Measurements from ENCODE around the gene EEF1AKMT1.
"Not testable (repeated sequence)": the region's sequence is repeated elsewhere in the genome, so short reads cannot be mapped to it uniquely, and the experiment has no call there.

The EEF1AKMT1 gene

DNA sequence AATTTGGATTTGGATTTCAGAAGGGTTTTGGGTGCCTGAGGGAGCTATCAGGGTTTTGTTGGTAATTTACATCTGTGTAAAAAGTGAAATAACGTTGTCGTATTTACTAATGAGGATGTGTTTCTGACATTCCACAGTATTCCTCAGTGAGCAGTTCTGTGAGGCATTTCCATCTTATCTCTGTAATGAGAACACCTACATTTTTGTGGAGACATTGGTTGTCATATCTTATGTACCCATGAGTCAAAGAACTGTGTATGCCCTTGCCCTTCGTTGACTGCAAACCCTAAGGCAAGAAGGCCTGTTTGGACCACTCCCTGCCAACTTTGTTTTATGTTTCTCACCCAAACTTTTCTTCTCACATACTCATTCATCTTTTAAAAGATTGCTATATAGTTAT, 84.5 kb downstream of the EEF1AKMT1 start:
- no peak for DNase-seq

DNA sequence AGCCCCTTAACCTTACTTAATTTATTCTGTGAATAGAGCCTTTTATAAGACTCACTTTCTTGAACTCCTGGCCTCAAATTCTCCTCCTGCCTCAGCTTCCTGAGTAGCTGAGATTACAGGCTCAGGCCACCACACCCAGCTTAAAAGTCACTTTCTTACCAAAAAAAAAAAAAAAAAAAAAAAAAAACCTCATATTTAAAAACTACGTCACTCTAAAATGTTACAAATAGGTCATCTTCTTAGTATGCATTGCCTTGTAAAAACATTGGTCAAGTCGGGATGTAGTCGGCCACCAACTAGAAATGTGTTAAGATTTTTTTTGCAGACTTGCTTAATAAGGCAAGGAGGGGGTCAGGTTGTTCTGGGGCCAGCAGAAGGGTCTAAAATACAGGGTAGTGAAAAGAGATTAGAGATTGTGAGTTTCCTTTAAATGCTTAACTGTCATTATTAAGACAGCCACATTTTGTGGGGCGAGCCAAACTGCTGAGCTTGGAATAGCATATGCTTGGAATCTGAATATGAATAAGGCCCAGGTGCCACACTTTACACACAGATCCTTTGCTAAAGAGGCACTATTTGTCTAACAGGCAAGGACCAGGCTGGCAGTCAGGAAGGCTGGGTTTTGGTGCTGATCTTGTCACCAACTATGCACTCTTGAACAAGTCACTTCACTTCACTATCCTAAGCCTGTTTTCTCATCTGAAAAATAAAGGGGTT, 86.7 kb downstream of the EEF1AKMT1 start:
- DNase-seq = no peak

DNA sequence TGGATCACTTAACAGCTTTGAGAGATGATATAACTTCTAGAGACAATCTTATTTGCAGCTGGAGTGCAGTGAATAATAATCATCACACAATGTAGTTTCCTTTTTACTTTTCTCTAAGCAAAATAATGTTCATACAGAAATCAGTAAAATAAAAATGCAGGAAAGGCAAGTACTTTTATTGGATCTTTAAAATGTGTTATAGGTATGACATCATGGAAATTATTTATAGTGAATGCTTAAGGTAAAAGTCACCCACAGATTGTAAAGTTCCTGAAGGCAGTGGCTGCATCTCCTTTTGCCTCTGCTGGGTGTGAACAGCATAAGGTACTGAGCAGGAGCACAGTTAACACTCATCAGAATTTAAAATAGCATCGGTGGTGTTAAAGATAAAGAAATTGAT, 87.6 kb downstream of the EEF1AKMT1 start:
- no peak for DNase-seq

DNA sequence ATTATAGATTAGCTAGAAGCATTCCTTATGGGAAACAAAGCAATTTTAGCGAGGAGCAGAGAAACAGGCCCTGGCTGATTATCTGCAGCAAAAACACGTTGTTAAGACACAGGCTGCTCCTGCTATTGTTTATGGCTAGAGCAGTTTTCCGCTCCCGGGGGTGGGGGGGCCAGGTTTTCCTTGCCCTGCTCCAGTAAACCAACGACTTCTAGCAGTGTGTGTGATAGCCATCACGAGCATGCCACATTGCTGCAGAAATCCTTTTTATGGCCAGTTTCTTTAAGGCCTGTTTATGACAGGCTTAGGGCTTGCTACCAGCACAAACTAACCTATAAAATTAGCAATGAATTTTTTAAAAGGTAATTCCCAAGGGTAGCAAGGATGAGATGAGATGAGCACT, 88.7 kb downstream of the EEF1AKMT1 start:
- DNase-seq = no peak

DNA sequence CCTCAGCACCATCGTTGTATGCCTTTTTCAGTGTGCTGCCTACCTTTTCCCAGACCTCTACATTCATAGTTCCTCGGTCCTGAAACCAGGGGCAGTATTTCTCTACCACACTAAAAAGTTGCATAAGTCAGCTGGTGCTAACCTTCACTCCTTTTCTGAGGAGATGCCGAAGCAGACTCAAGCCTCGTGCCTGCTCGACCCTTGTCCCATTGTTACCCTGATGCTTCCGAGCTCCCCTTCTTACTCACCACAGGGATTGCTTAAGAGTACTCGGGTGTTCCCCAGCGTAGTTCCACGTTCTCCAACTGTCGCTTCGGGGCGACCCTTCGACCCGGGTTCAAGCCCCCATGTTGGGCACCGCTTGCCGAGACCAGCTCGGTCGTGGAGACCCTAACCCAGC, 89.2 kb downstream of the EEF1AKMT1 start:
- no peak for DNase-seq

DNA sequence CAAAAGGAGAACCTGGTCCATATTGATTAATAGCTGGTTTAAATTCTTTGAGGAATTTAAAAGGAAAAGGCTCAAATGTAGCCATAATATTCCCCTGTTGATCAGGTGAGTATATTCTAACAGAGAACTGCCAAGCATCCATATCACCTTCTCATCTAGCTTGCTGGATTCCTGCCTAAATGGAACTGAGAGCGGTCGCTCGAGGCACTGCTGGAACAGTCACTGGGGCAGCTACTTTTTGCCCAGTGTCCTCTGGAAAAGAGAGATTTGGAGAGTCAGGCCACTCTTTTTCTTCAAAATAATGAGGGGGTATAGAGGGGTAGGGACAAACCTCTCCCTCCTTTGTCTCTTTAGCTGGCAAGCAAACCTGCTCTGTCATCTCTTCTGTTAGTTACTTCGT, 89.7 kb downstream of the EEF1AKMT1 start:
- DNase-seq = no peak

DNA sequence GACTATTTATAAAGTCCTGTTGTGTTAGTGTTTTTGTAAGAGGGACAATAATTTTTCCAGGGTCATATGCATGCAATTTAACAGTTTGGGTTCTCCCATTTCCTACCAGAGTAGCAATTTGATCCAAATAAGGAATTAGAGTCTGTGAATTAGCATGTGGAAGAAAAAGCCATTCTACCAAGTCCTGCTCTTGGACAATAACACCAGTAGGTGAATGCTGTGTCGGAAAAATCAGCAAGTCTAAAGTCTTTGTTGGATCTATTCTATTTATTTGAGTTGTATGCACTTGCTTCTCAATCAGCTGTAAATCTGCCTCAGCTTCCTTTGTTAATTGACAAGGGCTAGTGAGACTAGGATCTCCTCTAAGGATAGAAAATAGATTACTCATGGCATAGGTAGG, 91.7 kb downstream of the EEF1AKMT1 start:
- no peak for DNase-seq

DNA sequence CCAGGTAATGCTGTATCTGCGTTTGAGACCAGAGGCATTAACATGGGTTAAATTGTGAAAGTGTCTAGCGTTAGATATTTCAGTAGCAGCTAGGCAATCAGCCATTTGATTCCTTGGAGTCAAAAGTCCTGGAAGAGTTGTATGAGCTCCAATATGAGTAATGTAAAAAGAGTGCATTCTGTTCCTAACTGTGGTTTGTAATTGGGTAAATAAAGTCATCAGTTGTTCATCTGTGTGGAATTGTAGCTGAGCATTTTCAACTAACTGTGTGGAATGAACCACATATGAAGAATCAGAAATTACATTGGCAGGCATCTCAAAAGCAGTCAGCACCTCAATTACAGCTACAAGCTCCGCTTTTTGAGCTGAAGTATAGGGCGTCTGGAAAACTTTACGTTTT, 92.3 kb downstream of the EEF1AKMT1 start:
- not testable (repeated sequence) for DNase-seq

DNA sequence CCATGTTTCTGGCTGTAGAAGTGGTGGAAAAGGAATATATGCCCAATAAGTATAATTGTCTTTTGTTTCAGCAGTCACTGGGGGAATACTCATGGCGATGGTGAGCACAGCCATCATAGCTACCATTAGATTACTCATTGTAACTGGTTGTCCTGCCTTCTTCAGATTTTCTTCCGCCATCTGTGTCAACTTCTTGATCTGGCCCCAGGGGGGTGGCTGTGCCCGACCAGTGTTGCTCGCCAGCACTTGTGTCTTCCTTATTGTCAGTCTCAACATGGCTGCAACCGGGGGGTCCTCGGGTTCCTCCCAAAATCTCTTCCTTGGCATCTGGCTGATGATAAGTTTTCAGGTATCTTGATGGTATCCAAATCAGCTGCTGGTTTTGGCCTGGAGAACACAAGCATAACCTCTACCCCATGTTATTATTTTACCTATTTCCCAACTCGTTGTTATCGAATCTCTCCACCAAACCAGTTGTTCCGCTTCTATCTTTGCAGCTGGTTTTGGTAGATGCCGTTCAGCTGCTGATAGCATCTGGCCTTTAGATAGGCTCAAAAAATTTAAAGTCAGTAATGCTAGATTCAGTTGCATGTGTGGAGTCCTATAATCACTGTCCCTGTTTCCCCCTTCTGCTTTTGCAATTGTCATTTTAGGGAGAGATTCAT, 93.2 kb downstream of the EEF1AKMT1 start:
- DNase-seq = no peak

DNA sequence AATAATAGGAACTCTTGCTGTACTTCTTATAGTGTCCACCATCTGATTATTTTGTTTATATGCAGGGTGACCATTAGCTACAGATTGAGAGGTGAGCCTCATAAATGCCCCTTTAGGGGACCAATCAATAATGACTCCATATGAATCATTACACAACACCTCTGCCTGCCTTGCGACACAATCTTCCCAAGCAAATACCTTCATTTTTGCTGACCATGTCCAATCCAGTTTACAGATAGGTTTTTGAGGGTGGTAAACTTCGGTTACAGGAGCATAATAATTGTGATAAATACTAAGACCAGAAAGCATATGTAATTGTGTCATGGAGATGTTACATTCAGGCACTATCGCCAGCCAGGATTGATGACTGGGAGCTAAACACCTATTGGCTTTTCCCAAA, 93.9 kb downstream of the EEF1AKMT1 start:
- no peak for DNase-seq

Measured in femur (tissue), 1 donor.